Glomerular endothelial cell (primary cell): Measurements from ENCODE around the gene MTARC2. TPM values are rescaled to one million over a fixed set of nuclear protein-coding genes. Genes with fewer than 3 reads are reported as not detected.
A peak's percentile ranks its signal among the peaks of the same experiment; 100 is the strongest.
"Not testable (repeated sequence)": the region's sequence is repeated elsewhere in the genome, so short reads cannot be mapped to it uniquely, and the experiment has no call there.

Experiments used
- DNase-seq: peaks from one replicate; pipeline ENCODE4 v3.0.0-alpha.2; 2011; ENCODE audit warnings: low read depth, low spot score; ENCODE audit errors: extremely low read depth
- total RNA-seq: library from RNA; depleted of rRNA; stranded (reverse); fragments of >200 nt; gene quantifications from 2 replicates; pipeline ENCODE4 v1.2.3, GENCODE V29; 2015

MTARC2 gene
- total RNA-seq, 1 donor from 2014 or later: 12.5 TPM

GRCh38 chr1:220730486-220730885, 17.6 kb upstream of the MTARC2 start:
- DNase-seq: no peak

- no peak for DNase-seq
These were observed 16.0 kb upstream of the MTARC2 start for GRCh38 chr1:220732137-220732536.

GRCh38 chr1:220732621-220733020, 15.5 kb upstream of the MTARC2 start:
- DNase-seq: no peak

GRCh38 chr1:220733086-220733601, 15.0 kb upstream of the MTARC2 start:
- peak; percentile 86 for DNase-seq

GRCh38 chr1:220734571-220735326, 13.4 kb upstream of the MTARC2 start:
- DNase-seq: no peak

GRCh38 chr1:220736283-220736682, 11.8 kb upstream of the MTARC2 start:
- DNase-seq: not testable (repeated sequence)

GRCh38 chr1:220741349-220741748, 6.8 kb upstream of the MTARC2 start:
- no peak for DNase-seq

GRCh38 chr1:220741825-220742224, 6.3 kb upstream of the MTARC2 start:
- DNase-seq: no peak

- no peak for DNase-seq
These were observed 5.6 kb upstream of the MTARC2 start for GRCh38 chr1:220742520-220742919.

- no peak for DNase-seq
These were observed 1.3 kb upstream of the MTARC2 start for GRCh38 chr1:220746851-220747250.

GRCh38 chr1:220747437-220748088, 559 bp upstream of the MTARC2 start:
- no peak for DNase-seq

- DNase-seq: no peak
These were observed 814 bp downstream of the MTARC2 start for GRCh38 chr1:220748936-220749335.

- DNase-seq: no peak
These were observed 2.0 kb downstream of the MTARC2 start for GRCh38 chr1:220750131-220750515.

- no peak for DNase-seq
These were observed 3.0 kb downstream of the MTARC2 start for GRCh38 chr1:220751111-220751510.

GRCh38 chr1:220754212-220754917, 6.2 kb downstream of the MTARC2 start:
- DNase-seq: no peak

- DNase-seq: no peak
These were observed 6.8 kb downstream of the MTARC2 start for GRCh38 chr1:220754918-220755295.

GRCh38 chr1:220755309-220755708, 7.2 kb downstream of the MTARC2 start:
- no peak for DNase-seq

- DNase-seq: no peak
These were observed 9.3 kb downstream of the MTARC2 start for GRCh38 chr1:220757441-220757840.

- DNase-seq: no peak
These were observed 11.0 kb downstream of the MTARC2 start for GRCh38 chr1:220759147-220759546.

- DNase-seq: no peak
These were observed 13.7 kb downstream of the MTARC2 start for GRCh38 chr1:220761688-220762427.

- DNase-seq: no peak
These were observed 16.6 kb downstream of the MTARC2 start for GRCh38 chr1:220764757-220765156.
